Adrenal gland (tissue), 12 donors: Measurements from ENCODE around the gene GIMAP7. TPM values are rescaled to one million over a fixed set of nuclear protein-coding genes. Genes with fewer than 3 reads are reported as not detected.
A peak's percentile ranks its signal among the peaks of the same experiment; 100 is the strongest.

Experiments
- DNase-seq, 7 donors: peaks; one replicate each; pipeline ENCODE4 v3.0.0-alpha.2; 2019 to 2020
- H3K27ac ChIP-seq, 5 donors: fragments of 200-600 bp; sonication (generic) in 4 of 5; 1 replicate in 3 of 5; 2 replicates in 2 of 5; pipeline versions ENCODE4 v1.5.1 to v1.8.0; 2016 to 2020; ENCODE audit warnings: mild to moderate bottlenecking in 1 of 5
- H3K27me3 ChIP-seq: fragments of 200-600 bp; 2 replicates; pipeline ENCODE4 v1.8.0; 2021
- H3K36me3 ChIP-seq, 2 donors: fragments of 200-600 bp; replicated peaks in 1 of 2; 1 replicate in 1 of 2; 2 replicates in 1 of 2; pipeline versions ENCODE4 v1.5.1 to v1.8.0; 2018 to 2022
- H3K4me1 ChIP-seq, 2 donors: fragments of 200-600 bp; replicated peaks in 1 of 2; 1 replicate in 1 of 2; 2 replicates in 1 of 2; pipeline versions ENCODE4 v1.5.1 to v1.8.0; 2018 to 2021
- H3K4me3 ChIP-seq, 4 donors: fragments of 200-600 bp; sonication (generic) in 3 of 4; one replicate each; pipeline ENCODE4 v1.5.1; 2016 to 2018
- H3K9me3 ChIP-seq, 3 donors: fragments of 200-600 bp; sonication (generic) in 1 of 3; replicated peaks in 1 of 3; 1 replicate in 2 of 3; 2 replicates in 1 of 3; pipeline versions ENCODE4 v1.5.1 to v1.8.0; 2016 to 2021
- CTCF ChIP-seq, 6 experiments: fragments of 450-650 bp in 4 of 6; fragments of 200-600 bp in 2 of 6; sonication (generic) in 1 of 6; IDR thresholded peaks; 1 replicate in 5 of 6; 2 replicates in 1 of 6; pipeline versions ENCODE4 v1.5.1 to v1.8.0; 2016 to 2021; ENCODE audit warnings: antibody characterized with exemption in 6 of 6, mild to moderate bottlenecking in 2 of 6, moderate library complexity in 1 of 6
- POLR2A ChIP-seq, 2 donors: fragments of 450-650 bp; IDR thresholded peaks; one replicate each; pipeline ENCODE4 v1.6.1; 2017; ENCODE audit warnings: antibody characterized with exemption in 2 of 2, mild to moderate bottlenecking in 2 of 2, moderate library complexity in 1 of 2
- WGBS, 4 donors: extraction: QIAGEN DNeasy Blood & Tissue Kit in 2 of 4; methylation state at CpG; one replicate each; pipeline versions ENCODE4 v1.1.5 to v1.1.7; 2013 to 2017; 5-methylcytosine and 5-hydroxymethylcytosine counted together
- intact Hi-C, 2 donors: fragments of 100-400 bp; cut with DNase I; formaldehyde crosslinking; loops; one replicate each; pipeline versions ENCODE4 v1.14.1 to v1.15.0; 2022 to 2023
- polyA plus RNA-seq, 3 donors: library from polyadenylated mRNA; stranded (reverse); fragments of 200-250 nt in 2 of 3; fragments of 350-450 nt in 1 of 3; fragmentation: Illumina TruSeq in 1 of 3; extraction: RNeasy Lipid Tissue Mini Kit (QIAGEN cat#74804) in 1 of 3; gene quantifications; one replicate each; pipeline ENCODE4 v1.2.3, GENCODE V29; 2013 to 2014
- total RNA-seq, 9 donors: library from RNA; depleted of rRNA in 4 of 9; stranded (reverse); fragments of >200 nt in 4 of 9; fragments of 120-200 nt in 1 of 9; fragmentation: NEBNext Ultra II Directional in 1 of 9; extraction: Animal tissue kit (Norgen Biotek cat#: 25700) in 1 of 9; gene quantifications; one replicate each; pipeline versions ENCODE4 v1.1.0 to v1.2.4, GENCODE V29; 2013 to 2023
- donor health status: healthy with polysubstance abuse.
- donor health status: Bipolar disorder and iron deficiency.
- donor health status: DM: yes; HTN: yes; CAD: no.
- donor health status: DM: no; HTN: no; CAD: no.
- donor health status: DM: no; HTN: no; CAD: no.
- donor health status: DM: yes; HTN: yes; CAD: no.

Gene GIMAP7
- total and polyA plus RNA-seq, 12 donors: 4.2 to 39.3 (median 18.8) TPM

GRCh38 chr7:150566123-150566522 lies 51.5 kb downstream of the GIMAP7 start:
- no peaks in the 10 kb centered on the region for H3K36me3 ChIP-seq
- H3K27ac ChIP-seq: no peak overlapping the region
- no peak for DNase-seq
- H3K4me3 ChIP-seq: no peak overlapping the region
- no peaks in the 10 kb centered on the region for H3K27me3 ChIP-seq
- TF ChIP-seq CTCF (IDR thresholded peaks at IDR 0.05) (no peak), POLR2A (IDR thresholded peaks at IDR 0.05) (no peak)
- intact Hi-C loops: no loop called here
- WGBS, 4 donors: 40 to 72% (median 68%) methylated on average over 3 of the region's 3 CpGs
- no peaks in the 10 kb centered on the region for H3K9me3 ChIP-seq
- H3K4me1 ChIP-seq: no peaks in the 10 kb centered on the region

GRCh38 chr7:150566572-150566971 lies 51.9 kb downstream of the GIMAP7 start:
- Histone ChIP-seq H3K36me3 (no peaks in the 10 kb centered on the region), H3K9me3 (no peaks in the 10 kb centered on the region), H3K4me3 (no peak overlapping the region), H3K27me3 (no peaks in the 10 kb centered on the region), H3K27ac (peak overlapping the region in 2 of 5 donors; percentile 3 to 22), H3K4me1 (no peaks in the 10 kb centered on the region)
- WGBS, 4 donors: 67 to 97% (median 90%) methylated on average over 1 of the region's 1 CpG
- no peak for TF ChIP-seq POLR2A (IDR thresholded peaks at IDR 0.05)
- TF ChIP-seq CTCF (IDR thresholded peaks at IDR 0.05): no peak
- DNase-seq: no peak
- intact Hi-C loops: no loop called here

GRCh38 chr7:150567169-150567568 lies 52.5 kb downstream of the GIMAP7 start, which contains the start of gene GIMAP4:
Gene GIMAP4 (plus strand): TSS chr7:150567390. CDS start chr7:150569902, 2,512 bp downstream.
- Histone ChIP-seq H3K4me3 (peak within 1 kb of the TSS in 3 of 4 donors; percentile 42 to 53 (median 49)), H3K4me1 (no peaks in the 10 kb centered on the region), H3K27ac (peak within 1 kb of the TSS in 4 of 5 donors; percentile 22 to 85 (median 55)), H3K9me3 (no peaks in the 10 kb centered on the region), H3K27me3 (no peaks in the 10 kb centered on the region), H3K36me3 (no peaks in the 10 kb centered on the region)
- WGBS, 4 donors: 37 to 49% (median 46%) methylated on average over 9 of the region's 9 CpGs
- DNase-seq: peak in 4 of 7 donors; percentile 15 to 35 (median 19)
- intact Hi-C loops: no loop called here
- TF ChIP-seq CTCF (IDR thresholded peaks at IDR 0.05): no peak
- TF ChIP-seq POLR2A (IDR thresholded peaks at IDR 0.05): no peak

GRCh38 chr7:150567871-150568301 lies 53.2 kb downstream of the GIMAP7 start:
- peak overlapping the region in 4 of 5 donors; percentile 22 to 85 (median 55) for H3K27ac ChIP-seq

More at GRCh38 chr7:150567871-150568301, 53.2 kb downstream of the GIMAP7 start:
- intact Hi-C loops: no loop called here
- H3K36me3 ChIP-seq: no peaks in the 10 kb centered on the region
- peak overlapping the region in 3 of 4 donors; percentile 42 to 53 (median 49) for H3K4me3 ChIP-seq
- WGBS, 4 donors: 0 to 41% (median 29%) methylated on average over 2 to 3 of the region's 3 CpGs
- TF ChIP-seq CTCF (IDR thresholded peaks at IDR 0.05) (no peak), POLR2A (IDR thresholded peaks at IDR 0.05) (no peak)
- H3K27me3 ChIP-seq: no peaks in the 10 kb centered on the region
- DNase-seq: no peak
- no peaks in the 10 kb centered on the region for H3K4me1 ChIP-seq
- H3K9me3 ChIP-seq: no peaks in the 10 kb centered on the region
